Right atrium auricular region (tissue), 2 donors: Measurements from ENCODE around the gene CYP46A1. TPM values are rescaled to one million over a fixed set of nuclear protein-coding genes. Genes with fewer than 3 reads are reported as not detected.

Source experiments
- DNase-seq: peaks from one replicate; pipeline ENCODE4 v3.0.0-alpha.2; 2019; ENCODE audit warnings: low spot score
- H3K27ac ChIP-seq, 2 donors: fragments of 200-600 bp; sonication (generic); 1 replicate in 1 of 2; 2 replicates in 1 of 2; pipeline ENCODE4 v1.5.1; 2016 to 2019
- H3K27me3 ChIP-seq, 2 donors: fragments of 200-600 bp; sonication (generic); one replicate each; pipeline versions ENCODE4 v1.5.1 to v1.6.0; 2017 to 2019
- H3K36me3 ChIP-seq: fragments of 200-600 bp; sonication (generic); one replicate; pipeline ENCODE4 v1.5.1; 2016
- H3K4me1 ChIP-seq, 2 donors: fragments of 200-600 bp; sonication (generic); one replicate each; pipeline versions ENCODE4 v1.5.1 to v1.6.0; 2017 to 2019
- H3K4me3 ChIP-seq, 2 donors: fragments of 200-600 bp; sonication (generic); 1 replicate in 1 of 2; 2 replicates in 1 of 2; pipeline ENCODE4 v1.5.1; 2017 to 2019; ENCODE audit warnings: mild to moderate bottlenecking in 1 of 2, moderate library complexity in 1 of 2
- H3K9me3 ChIP-seq, 2 donors: fragments of 200-600 bp; sonication (generic); one replicate each; pipeline ENCODE4 v1.5.1; 2019
- total RNA-seq, 2 donors: library from RNA; depleted of rRNA; stranded (reverse); fragments of >200 nt; gene quantifications; one replicate each; pipeline ENCODE4 v1.1.0, GENCODE V29; 2016
- TF ChIP-seq, protein P1 (sequence below), 2 donors: fragments of 200-600 bp; sonication (generic); IDR thresholded peaks; one replicate each; pipeline ENCODE4 v1.5.1; 2019; ENCODE audit warnings: antibody characterized with exemption in 2 of 2

CYP46A1 gene
- total RNA-seq, 2 donors from 2014 or later, result 1.4 to 6.9 TPM

DNA sequence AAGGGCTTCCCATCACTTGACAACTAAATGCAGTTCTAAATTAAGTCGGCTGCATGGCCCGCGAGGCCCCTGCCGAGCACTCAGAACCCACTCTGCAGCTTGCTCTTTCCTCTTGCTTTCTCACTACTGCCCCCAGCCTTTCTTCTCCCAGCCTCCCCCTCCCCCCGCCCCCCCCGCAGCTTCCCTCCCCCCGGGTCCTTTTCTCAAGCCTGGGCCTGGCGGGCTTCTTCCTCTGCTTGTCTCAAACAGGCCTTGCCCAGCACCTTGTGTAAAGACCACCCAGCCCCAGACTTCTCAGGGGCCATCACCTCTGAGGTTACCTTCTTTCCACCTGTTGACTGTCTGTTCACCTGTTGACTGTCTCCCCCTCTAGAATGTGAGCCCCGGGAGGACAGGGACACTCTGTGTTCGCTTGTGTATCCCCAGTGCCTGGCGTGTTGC is 1.1 kb downstream of the CYP46A1 start:
- no peaks in the 10 kb centered on the region for H3K27me3 ChIP-seq
- H3K36me3 ChIP-seq, result no peaks in the 10 kb centered on the region
- TF ChIP-seq, protein P1, sequence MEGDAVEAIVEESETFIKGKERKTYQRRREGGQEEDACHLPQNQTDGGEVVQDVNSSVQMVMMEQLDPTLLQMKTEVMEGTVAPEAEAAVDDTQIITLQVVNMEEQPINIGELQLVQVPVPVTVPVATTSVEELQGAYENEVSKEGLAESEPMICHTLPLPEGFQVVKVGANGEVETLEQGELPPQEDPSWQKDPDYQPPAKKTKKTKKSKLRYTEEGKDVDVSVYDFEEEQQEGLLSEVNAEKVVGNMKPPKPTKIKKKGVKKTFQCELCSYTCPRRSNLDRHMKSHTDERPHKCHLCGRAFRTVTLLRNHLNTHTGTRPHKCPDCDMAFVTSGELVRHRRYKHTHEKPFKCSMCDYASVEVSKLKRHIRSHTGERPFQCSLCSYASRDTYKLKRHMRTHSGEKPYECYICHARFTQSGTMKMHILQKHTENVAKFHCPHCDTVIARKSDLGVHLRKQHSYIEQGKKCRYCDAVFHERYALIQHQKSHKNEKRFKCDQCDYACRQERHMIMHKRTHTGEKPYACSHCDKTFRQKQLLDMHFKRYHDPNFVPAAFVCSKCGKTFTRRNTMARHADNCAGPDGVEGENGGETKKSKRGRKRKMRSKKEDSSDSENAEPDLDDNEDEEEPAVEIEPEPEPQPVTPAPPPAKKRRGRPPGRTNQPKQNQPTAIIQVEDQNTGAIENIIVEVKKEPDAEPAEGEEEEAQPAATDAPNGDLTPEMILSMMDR (IDR thresholded peaks at IDR 0.05), result no peak
- DNase-seq, result no peak
- no peak overlapping the region for H3K4me3 ChIP-seq
- no peak overlapping the region for H3K27ac ChIP-seq
- H3K4me1 ChIP-seq, result peaks cover 0 to 16% of the 10 kb centered on the region in 2 donors
- H3K9me3 ChIP-seq, result no peaks in the 10 kb centered on the region

DNA sequence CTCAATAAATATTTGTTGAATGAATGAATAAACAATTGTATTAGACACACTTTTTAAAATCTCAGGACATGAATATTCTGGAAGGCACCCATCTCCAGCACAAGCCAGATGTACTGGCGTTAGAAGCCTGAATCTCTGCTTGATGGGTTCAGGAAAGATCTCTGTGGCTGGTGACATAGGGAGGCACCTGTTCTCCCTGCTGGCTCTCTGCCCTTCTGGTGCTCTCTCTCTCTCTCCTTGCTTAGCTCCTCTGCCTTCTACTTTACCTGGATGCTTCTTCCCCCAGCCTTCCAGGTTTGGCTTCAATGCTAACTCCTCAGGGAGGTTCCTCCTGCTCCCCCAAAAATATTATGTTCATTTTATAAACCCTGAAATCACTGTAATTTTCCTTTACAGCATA is 1.5 kb downstream of the CYP46A1 start:
- Histone ChIP-seq H3K27me3 (no peaks in the 10 kb centered on the region), H3K4me1 (peaks cover 0 to 16% of the 10 kb centered on the region in 2 donors), H3K27ac (no peak overlapping the region), H3K36me3 (no peaks in the 10 kb centered on the region), H3K9me3 (no peaks in the 10 kb centered on the region), H3K4me3 (no peak overlapping the region)
- peak; percentile 43 for DNase-seq
- TF ChIP-seq, protein P1 (IDR thresholded peaks at IDR 0.05), result no peak

DNA sequence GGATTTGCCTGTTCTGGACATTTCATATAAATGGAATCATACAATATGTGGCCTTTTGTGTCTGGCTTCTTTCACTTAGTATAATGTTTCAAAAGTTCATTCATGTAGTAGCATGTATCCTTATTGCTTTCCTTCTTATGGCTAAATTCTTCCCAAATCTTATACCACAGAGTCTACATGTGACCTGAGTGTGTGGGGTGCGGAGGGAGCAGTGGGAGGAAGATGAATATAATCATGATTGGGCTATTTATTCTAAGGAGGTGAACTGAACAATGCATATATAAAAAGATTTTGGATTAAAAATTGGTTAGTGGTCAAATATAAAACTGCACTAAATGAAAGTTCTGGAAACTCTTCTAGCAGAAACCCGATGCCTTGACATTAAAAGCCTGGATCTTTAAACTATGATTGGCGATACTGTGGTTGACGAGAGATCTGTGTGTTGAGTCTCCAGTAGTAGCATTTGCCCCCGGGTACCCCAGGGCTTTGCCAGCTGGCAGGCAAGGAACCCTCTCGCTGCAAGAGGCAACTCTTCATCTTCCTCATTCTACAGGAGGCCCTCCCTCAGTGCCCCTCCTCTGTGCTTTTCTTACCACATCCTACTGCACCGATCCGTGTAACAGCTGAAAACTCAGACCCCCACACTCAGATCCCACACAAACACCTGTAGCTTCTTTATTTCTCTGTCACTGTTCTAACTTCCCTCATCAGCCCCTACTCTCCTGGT is 2.6 kb downstream of the CYP46A1 start:
- peaks cover 0 to 16% of the 10 kb centered on the region in 2 donors for H3K4me1 ChIP-seq
- no peak overlapping the region for H3K27ac ChIP-seq
- TF ChIP-seq, protein P1 (IDR thresholded peaks at IDR 0.05), result no peak
- no peaks in the 10 kb centered on the region for H3K27me3 ChIP-seq
- peak; percentile 43 for DNase-seq
- H3K4me3 ChIP-seq, result no peak overlapping the region
- no peaks in the 10 kb centered on the region for H3K36me3 ChIP-seq
- no peaks in the 10 kb centered on the region for H3K9me3 ChIP-seq

DNA sequence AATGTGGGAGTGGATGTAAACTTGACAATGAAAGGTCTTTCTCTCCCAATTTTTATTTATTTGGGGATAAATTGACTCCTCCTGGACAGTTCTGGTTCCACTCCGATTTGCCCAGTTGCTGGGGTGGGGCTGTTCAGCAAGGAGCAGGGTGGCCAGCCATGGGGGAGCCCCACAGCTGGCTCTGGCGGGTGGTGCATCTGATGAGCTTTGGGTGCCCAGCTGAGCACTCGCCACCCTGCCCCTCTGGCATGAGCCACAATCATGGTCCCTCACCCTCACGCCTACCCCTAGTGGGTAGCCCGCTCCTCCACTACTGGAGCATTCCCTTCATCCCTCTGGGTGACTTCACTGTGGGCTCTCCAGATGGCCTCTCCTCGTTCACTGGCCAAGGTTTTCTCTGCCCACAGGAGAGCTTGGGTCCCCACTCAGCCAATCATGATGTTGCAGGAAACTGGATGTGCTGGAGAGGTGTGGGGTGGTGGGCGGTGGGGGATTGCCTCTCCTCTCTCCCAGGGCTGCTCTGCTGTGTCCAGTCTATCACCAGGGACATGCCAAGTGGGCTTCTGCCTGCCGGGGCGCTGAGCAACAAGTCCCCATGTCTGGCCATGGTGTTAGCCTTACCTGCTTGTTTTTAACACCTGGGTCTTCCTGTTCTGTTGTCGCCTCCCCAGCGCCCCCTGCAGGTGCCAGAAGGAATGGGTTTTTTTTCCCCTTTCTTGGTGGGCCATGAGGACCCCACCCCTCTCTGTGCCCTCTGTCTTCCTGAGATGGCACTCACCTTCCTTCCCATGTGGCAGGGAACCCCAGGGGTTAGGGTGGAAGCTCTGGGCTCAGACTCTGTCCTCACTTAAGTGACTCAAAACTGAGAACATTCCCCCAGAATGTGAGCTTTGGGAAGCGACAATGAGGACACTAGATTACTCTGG is 3.4 kb downstream of the CYP46A1 start:
- DNase-seq, result peak; percentile 38
- TF ChIP-seq, protein P1 (IDR thresholded peaks at IDR 0.05), result peak; percentile 27 to 50

DNA sequence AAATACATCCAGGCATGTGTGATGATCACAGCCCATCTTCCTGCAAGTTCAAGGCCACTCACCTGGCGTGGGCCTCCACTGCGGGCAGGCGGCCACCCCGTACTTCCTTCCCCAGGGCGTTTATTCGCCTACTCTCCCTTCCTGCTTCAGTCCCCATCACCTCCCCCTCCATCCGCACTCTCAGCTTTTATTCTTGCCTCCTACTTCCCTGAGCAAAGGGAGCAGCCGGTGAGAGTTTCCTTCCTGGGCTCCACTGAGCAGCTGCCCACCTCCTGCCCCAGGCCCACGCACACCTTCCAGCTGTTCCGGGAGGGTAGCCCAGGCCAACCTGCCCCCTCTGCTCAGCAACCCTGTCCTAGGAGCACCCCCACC is 4.1 kb downstream of the CYP46A1 start:
- H3K4me3 ChIP-seq, result no peak overlapping the region
- no peaks in the 10 kb centered on the region for H3K36me3 ChIP-seq
- TF ChIP-seq, protein P1 (IDR thresholded peaks at IDR 0.05), result peak in 1 of 2 donors; percentile 8
- no peaks in the 10 kb centered on the region for H3K27me3 ChIP-seq
- peaks cover 0 to 9% of the 10 kb centered on the region in 2 donors for H3K4me1 ChIP-seq
- H3K27ac ChIP-seq, result no peak overlapping the region
- DNase-seq, result peak; percentile 34
- no peaks in the 10 kb centered on the region for H3K9me3 ChIP-seq

More for the DNA sequence above, 3.4 kb downstream of the CYP46A1 start:
- Histone ChIP-seq H3K36me3 (no peaks in the 10 kb centered on the region), H3K9me3 (no peaks in the 10 kb centered on the region), H3K4me3 (no peak overlapping the region), H3K27me3 (no peaks in the 10 kb centered on the region), H3K27ac (no peak overlapping the region), H3K4me1 (peaks cover 0 to 16% of the 10 kb centered on the region in 2 donors)
